Measurements from ENCODE around the gene ARHGEF28.

- TF ChIP-seq, protein P1, sequence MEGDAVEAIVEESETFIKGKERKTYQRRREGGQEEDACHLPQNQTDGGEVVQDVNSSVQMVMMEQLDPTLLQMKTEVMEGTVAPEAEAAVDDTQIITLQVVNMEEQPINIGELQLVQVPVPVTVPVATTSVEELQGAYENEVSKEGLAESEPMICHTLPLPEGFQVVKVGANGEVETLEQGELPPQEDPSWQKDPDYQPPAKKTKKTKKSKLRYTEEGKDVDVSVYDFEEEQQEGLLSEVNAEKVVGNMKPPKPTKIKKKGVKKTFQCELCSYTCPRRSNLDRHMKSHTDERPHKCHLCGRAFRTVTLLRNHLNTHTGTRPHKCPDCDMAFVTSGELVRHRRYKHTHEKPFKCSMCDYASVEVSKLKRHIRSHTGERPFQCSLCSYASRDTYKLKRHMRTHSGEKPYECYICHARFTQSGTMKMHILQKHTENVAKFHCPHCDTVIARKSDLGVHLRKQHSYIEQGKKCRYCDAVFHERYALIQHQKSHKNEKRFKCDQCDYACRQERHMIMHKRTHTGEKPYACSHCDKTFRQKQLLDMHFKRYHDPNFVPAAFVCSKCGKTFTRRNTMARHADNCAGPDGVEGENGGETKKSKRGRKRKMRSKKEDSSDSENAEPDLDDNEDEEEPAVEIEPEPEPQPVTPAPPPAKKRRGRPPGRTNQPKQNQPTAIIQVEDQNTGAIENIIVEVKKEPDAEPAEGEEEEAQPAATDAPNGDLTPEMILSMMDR (IDR thresholded peaks at IDR 0.05; ENCODE audit: low read length) = no peak
- TF ChIP-seq EZH2 (optimal IDR thresholded peaks at IDR 0.05; ENCODE audit: low read depth, low read length) (no peak), EZH2phosphoT487 (IDR thresholded peaks at IDR 0.05; ENCODE audit: low read length) (no peak)
These were observed 292.8 kb downstream of the ARHGEF28 start for GRCh38 chr5:73918791-73919221.
